ENCODE measurements around the gene CTTN.
"Not testable (repeated sequence)": the region's sequence is repeated elsewhere in the genome, so short reads cannot be mapped to it uniquely, and the experiment has no call there.

Gene CTTN

GRCh38 chr11:70405679-70406395 is 7.5 kb downstream of the CTTN start:
- ChIA-PET POLR2A (ENCODE audit: low non-redundant PET) (interaction anchor here (0.5 kb wide), 1 partner anchor 1047 kb away, joined by 4 read pairs; the partner anchor contains the start of gene NADSYN1), CTCF (no interaction called here)
- DNase-seq (ENCODE audit: low spot score): no peak
- no peak for TF ChIP-seq CTCF (conservative IDR thresholded peaks at IDR 0.05; ENCODE audit: low read depth)
- no peak overlapping the region; the same call in 1 of the 2 replicates for H3K27ac ChIP-seq

- no peak overlapping the region for H3K27ac ChIP-seq
- no peak for TF ChIP-seq CTCF (conservative IDR thresholded peaks at IDR 0.05; ENCODE audit: low read depth)
- CTCF ChIA-PET: no interaction called here
- no peak for DNase-seq (ENCODE audit: low spot score)
- POLR2A ChIA-PET (ENCODE audit: low non-redundant PET): no interaction called here
Observed at GRCh38 chr11:70407121-70407520, 8.8 kb downstream of the CTTN start.

GRCh38 chr11:70407814-70408213 is 9.5 kb downstream of the CTTN start:
- DNase-seq (ENCODE audit: low spot score): no peak
- CTCF ChIA-PET: no interaction called here
- H3K27ac ChIP-seq: no peak overlapping the region
- POLR2A ChIA-PET (ENCODE audit: low non-redundant PET): no interaction called here
- no peak for TF ChIP-seq CTCF (conservative IDR thresholded peaks at IDR 0.05; ENCODE audit: low read depth)

GRCh38 chr11:70408326-70408725 is 10.0 kb downstream of the CTTN start:
- H3K27ac ChIP-seq; POLR2A ChIA-PET (ENCODE audit: low non-redundant PET); CTCF ChIA-PET; DNase-seq (ENCODE audit: low spot score): not testable (repeated sequence)

- DNase-seq (ENCODE audit: low spot score): no peak
- TF ChIP-seq CTCF (conservative IDR thresholded peaks at IDR 0.05; ENCODE audit: low read depth): no peak
- ChIA-PET POLR2A (ENCODE audit: low non-redundant PET) (no interaction called here), CTCF (no interaction called here)
- no peak overlapping the region for H3K27ac ChIP-seq
Observed at GRCh38 chr11:70409437-70409836, 11.1 kb downstream of the CTTN start.

- no peak overlapping the region for H3K27ac ChIP-seq
- ChIA-PET CTCF (no interaction called here), POLR2A (ENCODE audit: low non-redundant PET) (no interaction called here)
- TF ChIP-seq CTCF (conservative IDR thresholded peaks at IDR 0.05; ENCODE audit: low read depth): no peak
- no peak for DNase-seq (ENCODE audit: low spot score)
Observed at GRCh38 chr11:70409871-70410270, 11.5 kb downstream of the CTTN start.

- H3K27ac ChIP-seq: no peak overlapping the region
- DNase-seq (ENCODE audit: low spot score): no peak
- CTCF ChIA-PET: no interaction called here
- TF ChIP-seq CTCF (conservative IDR thresholded peaks at IDR 0.05; ENCODE audit: low read depth): no peak
- POLR2A ChIA-PET (ENCODE audit: low non-redundant PET): no interaction called here
Observed at GRCh38 chr11:70410276-70411205, 12.2 kb downstream of the CTTN start.
